Right ventricle myocardium superior (tissue), 1 donor: ENCODE data around the gene TCAP. TPM values are rescaled to one million over a fixed set of nuclear protein-coding genes. Genes with fewer than 3 reads are reported as not detected.

Source experiments
- ATAC-seq: fragments of 200-7000 bp; cut with Tn5 transposase; one replicate; pipeline ENCODE4 v1.9.1; 2020; ENCODE audit warnings: mild to moderate bottlenecking; ENCODE audit not compliant: poor library complexity
- DNase-seq: peaks from one replicate; pipeline ENCODE4 v3.0.0-alpha.2; 2020
- intact Hi-C: fragments of 100-400 bp; cut with DNase I; formaldehyde crosslinking; loops from one replicate; pipeline ENCODE4 v1.11.2; 2022
- total RNA-seq: library from RNA; stranded (reverse); fragmentation: NEBNext Ultra II Directional; extraction: Animal tissue kit (Norgen Biotek cat#: 25700); gene quantifications from one replicate; pipeline ENCODE4 v1.2.1, GENCODE V29; 2021
- donor health status: DM: no; HTN: yes; CAD: no; lungs with severe emphysema.

The TCAP gene
- total RNA-seq, 1 donor from 2014 or later: 5,900 TPM

GRCh38 chr17:39673335-39674081 is 8.4 kb downstream of the TCAP start:
- intact Hi-C loops: loop anchor here (5.0 kb wide), 1 partner anchor 36 kb away; the partner anchor contains the start of gene STARD3
- no peak for ATAC-seq
- DNase-seq: peak; percentile 27

DNA sequence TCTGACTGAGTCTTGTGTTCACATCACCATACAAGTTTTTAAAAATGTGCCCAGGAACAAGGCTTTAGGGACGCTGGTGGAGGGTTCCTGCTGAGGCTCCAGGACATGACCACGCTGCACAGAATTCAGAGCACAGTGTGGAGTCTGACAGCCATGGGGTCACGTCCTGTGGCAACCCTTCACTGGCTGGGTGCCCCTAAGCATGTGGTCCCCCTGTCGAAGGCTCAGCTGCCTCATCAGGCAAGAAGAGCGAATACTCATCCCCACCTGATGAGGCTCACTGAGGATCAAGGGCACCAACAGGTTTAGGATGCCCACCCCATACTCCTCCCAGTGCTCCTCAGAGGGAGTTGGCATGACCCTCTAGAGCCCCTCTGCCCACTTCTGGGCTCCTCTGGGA is 9.0 kb downstream of the TCAP start:
- intact Hi-C loops: loop anchor here (5.0 kb wide), 1 partner anchor 37 kb away; the partner anchor contains the start of gene STARD3
- ATAC-seq (no peak), DNase-seq (no peak)

GRCh38 chr17:39674702-39675389 is 9.7 kb downstream of the TCAP start:
- peak; percentile 13 for ATAC-seq
- intact Hi-C loops: loop anchor here (5.0 kb wide), 1 partner anchor 38 kb away; the partner anchor contains the start of gene STARD3
- peak; percentile 61 for DNase-seq

DNA sequence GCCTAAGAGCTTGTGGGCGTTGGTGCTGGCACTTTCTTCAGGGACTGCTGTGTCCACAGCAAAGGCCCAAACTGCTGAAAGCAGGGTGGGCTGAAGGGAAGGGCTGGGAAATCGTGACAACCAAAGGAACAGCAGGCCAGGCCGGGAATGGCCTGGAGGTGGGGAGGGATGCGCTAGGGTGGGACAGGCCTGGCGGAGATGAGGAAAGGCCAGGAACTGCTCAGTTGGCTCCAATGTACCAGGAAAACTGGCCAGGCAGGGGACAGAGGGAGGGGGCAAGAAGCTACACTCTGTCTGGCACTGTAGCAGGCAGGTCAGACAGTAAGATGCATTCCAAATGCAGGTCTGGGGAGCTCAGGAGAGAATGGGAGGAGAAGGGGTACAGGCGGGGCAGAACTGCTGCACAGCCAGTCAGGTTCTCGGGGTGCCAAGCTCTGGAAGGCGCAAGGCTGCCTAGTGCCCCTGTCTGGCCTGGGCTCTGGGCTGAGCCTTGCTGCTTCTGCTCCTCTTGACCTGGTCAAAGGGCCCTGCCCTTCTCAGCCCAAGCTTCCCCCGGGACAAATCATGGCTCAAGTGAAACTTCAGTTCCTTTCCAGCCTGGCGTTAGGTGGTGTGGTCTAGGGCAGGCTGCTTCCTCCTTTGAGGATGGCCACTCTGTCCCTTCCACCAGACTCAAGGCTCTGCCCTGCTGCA is 10.4 kb downstream of the TCAP start:
- intact Hi-C loops: no loop called here
- no peak for ATAC-seq
- peak; percentile 29 for DNase-seq

GRCh38 chr17:39676198-39676819 is 11.2 kb downstream of the TCAP start:
- peak; percentile 86 for DNase-seq
- intact Hi-C loops: no loop called here

GRCh38 chr17:39677072-39677471 is 11.9 kb downstream of the TCAP start:
- intact Hi-C loops: no loop called here
- no peak for ATAC-seq
- DNase-seq: no peak

More at GRCh38 chr17:39676198-39676819, 11.2 kb downstream of the TCAP start:
- ATAC-seq: peak; percentile 42

DNA sequence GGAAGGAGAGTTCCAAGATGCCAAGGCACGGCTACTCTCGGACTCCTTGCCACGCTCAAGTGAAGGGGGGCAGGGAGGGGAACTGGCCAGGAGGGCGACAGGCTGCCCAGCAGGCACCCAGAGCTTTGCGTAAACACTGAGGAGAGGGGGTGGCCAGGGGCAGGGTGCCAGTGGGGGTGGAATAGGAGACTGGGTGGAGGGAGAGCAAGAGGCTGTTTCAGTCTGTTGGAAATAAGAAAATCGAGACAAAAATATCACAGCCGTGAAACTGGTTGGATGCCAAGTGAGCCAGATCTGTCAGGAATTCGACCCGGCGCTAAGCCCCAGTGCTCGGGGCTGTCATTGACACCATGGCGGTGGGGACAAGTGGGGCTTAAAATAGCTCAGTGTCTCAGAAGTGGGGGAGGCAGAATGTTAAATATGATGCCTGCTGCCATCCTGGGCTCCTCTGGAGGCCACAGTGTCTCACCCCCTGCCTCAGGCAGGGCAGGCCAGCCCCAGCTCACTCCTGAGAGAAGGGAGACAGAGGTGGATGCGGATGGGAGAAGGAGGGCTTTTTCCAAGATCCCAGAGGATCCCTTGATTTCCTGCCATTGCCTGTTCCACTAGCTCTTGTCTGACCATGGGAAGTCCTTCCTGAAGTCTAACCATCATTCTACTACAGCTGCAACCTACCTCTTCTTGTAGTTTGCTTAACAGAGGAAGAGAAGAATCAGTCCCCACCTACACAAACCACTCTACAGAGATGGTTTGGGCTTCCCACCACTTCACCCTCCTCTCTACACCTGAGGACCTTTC is 12.6 kb downstream of the TCAP start:
- ATAC-seq (peak; percentile 74), DNase-seq (peak; percentile 74)
- intact Hi-C loops: no loop called here

DNA sequence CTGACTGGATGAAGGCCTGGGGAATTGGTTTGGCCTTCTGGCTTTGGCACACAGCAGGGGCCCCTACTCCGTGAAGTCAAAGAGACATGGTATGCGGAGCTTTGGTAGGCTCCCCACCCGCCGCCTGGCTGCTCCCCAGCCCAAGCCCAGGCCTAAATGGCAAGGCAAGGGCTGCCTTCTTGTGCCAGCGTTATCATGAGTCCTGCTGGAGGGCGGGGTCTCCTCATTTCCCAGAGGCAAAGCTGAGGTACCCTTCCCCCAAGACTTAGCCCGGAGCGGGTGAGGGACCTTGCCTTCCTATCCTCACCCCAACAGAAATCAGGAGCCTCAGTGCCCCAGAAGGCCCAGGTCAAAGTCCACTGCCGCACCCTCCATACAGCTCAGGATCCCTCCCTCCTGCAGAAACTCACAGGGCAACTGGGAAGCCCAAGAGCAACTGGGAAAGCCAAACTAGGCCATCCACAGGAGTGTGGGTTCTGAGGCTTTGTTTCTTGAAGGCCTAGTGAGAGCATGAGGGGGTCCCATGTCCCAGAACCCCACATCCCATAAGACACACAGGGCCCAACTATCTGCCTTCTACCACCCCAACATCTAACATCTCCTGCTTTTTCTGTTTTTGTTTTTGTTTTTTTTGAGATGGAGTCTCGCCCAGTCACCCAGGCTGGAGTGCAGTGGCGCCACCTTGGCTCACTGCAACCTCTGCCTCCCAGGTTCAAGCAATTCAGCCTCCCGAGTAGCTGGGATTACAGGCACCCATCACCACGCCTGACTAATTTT is 13.4 kb downstream of the TCAP start:
- ATAC-seq (no peak), DNase-seq (no peak)
- intact Hi-C loops: no loop called here

- peak; percentile 51 for ATAC-seq
- DNase-seq: peak; percentile 66
- intact Hi-C loops: no loop called here
These were observed 14.5 kb downstream of the TCAP start for GRCh38 chr17:39679521-39680192.

GRCh38 chr17:39683295-39683939 is 18.3 kb downstream of the TCAP start:
- ATAC-seq (no peak), DNase-seq (no peak)
- intact Hi-C loops: no loop called here

DNA sequence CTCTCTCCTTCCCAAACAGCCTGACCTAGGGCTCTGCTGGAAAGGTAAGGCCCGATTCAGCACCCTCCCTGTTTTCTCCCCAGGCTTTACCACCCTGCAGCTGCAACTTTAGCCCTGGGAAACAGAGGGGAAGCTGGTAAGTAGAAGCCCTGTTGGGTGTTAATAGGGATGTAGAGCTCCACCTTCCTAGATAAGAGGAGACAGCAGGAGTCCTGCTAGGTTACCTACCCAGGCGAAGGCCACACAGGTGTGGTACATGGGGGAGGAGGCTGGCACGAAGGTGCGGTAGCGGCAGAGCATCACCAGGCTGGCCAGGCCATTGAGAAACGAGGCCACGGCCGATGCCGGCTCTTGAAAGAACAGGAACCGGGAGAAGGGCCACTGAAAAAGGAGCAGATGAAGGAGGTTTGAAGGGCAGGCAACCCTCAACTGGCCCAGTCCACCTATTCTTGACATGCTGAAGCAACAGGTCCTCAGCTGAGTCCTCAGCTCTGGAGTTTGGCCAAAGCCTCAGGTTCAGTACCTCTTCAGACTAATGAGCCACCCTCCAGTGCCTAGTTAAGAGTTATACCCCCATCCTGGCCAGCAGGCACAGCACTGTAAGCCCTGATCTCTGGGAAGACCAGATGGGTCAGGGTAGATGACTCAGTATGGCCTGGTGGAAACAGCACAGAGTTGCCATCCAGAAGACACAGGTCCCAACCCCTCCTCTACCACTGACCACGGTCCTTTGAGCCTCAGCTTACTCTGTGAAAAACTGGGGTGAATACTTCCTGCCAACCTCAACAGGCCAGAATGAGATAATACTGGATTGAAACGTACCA is 19.4 kb downstream of the TCAP start:
- no peak for DNase-seq
- ATAC-seq: no peak
- intact Hi-C loops: no loop called here

- no peak for DNase-seq
- no peak for ATAC-seq
These were observed 22.0 kb downstream of the TCAP start for GRCh38 chr17:39687101-39687545.

GRCh38 chr17:39687546-39688474 is 22.7 kb downstream of the TCAP start, which contains the start of gene PGAP3:
TSS of gene PGAP3 (minus strand) at chr17:39688057. CDS start at chr17:39688014, 43 bp downstream.
- ATAC-seq: peak; percentile 97
- intact Hi-C loops: no loop called here
- DNase-seq: peak; percentile 91

More at GRCh38 chr17:39687101-39687545, 22.0 kb downstream of the TCAP start:
- intact Hi-C loops: no loop called here

DNA sequence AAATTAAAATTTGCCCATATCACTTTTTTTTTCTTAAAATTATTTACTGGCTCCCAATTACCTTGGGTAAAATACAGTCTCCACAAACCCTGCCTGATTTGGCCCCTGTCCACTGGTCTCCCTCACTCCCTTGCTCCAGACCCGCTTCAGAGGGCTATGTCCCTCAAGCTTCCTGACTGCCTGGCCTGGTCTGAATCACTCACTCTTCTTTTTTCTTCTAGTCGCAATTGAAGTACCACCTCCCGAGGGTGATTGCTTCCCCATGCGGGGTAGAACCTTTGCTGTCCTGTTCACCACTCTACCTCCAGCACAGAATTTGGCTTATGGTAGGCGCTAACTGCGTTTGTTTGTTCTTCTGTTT is 23.3 kb downstream of the TCAP start:
- DNase-seq (no peak), ATAC-seq (no peak)
- intact Hi-C loops: no loop called here

DNA sequence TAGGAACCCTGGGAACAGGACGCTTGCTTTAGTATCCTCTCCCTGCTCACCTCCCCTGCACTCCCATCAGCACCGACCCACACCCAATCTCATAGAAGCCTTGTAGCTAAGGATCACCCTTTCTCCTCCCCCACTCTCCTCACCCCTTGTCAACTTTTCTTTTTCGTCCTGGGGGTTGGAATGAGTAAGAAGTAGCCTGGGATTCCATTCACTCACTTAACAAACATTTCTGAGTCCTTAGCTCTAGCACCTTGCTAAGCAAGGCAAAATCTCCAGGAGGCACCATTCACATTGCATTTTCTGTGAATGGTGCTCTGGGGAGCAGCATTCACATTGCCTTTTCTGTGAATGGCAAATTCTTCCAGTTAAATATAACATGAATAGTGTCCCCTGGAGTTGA is 23.8 kb downstream of the TCAP start:
- DNase-seq: no peak
- intact Hi-C loops: no loop called here
- no peak for ATAC-seq
